CD4-positive, alpha-beta T cell (primary cell): Measurements from ENCODE around the gene MAP4K2. TPM values are rescaled to one million over a fixed set of nuclear protein-coding genes. Genes with fewer than 3 reads are reported as not detected.

Source experiments
- ATAC-seq: fragments of 200-7000 bp; cut with Tn5 transposase; one replicate; pipeline ENCODE4 v1.10.0; 2022; ENCODE audit warnings: mild to moderate bottlenecking; ENCODE audit not compliant: poor library complexity
- CTCF ChIA-PET: fragments of 350-600 bp; sonication (Branson Sonifier 250); formaldehyde crosslinking; loops from one replicate; lab custom pipeline; 2021; ENCODE audit warnings: antibody characterized with exemption, inconsistent platforms; lab: Charles Lee
- POLR2A ChIA-PET: fragments of 350-600 bp; sonication (Branson Sonifier 250); formaldehyde crosslinking; loops from one replicate; lab custom pipeline; 2021; ENCODE audit warnings: antibody characterized with exemption, inconsistent platforms; lab: Charles Lee
- DNase-seq, 14 experiments: peaks; one replicate each; pipeline ENCODE4 v3.0.0-alpha.2; 2013 to 2020; ENCODE audit warnings: mixed read lengths in 2 of 14
- H3K27ac ChIP-seq, 2 donors: one replicate each; pipeline versions ENCODE4 v1.5.1 to v1.7.0; 2013; ENCODE audit warnings: low read length in 2 of 2, low read depth in 1 of 2, mild to moderate bottlenecking in 1 of 2
- H3K27me3 ChIP-seq, 2 experiments: 1 replicate in 1 of 2; 2 replicates in 1 of 2; pipeline versions ENCODE4 v1.6.1 to v1.7.0; 2013; ENCODE audit warnings: low read length in 2 of 2, control low read depth in 1 of 2, mild to moderate bottlenecking in 1 of 2, moderate library complexity in 1 of 2; ENCODE audit not compliant: insufficient read depth in 2 of 2, control insufficient read depth in 1 of 2
- H3K36me3 ChIP-seq: one replicate; pipeline ENCODE4 v1.6.1; 2013; ENCODE audit warnings: low read length, control low read depth; ENCODE audit not compliant: insufficient read depth
- H3K4me1 ChIP-seq: one replicate; pipeline ENCODE4 v1.6.1; 2013; ENCODE audit warnings: low read length, control low read depth; ENCODE audit not compliant: insufficient read depth
- H3K4me3 ChIP-seq: one replicate; pipeline ENCODE4 v1.5.1; 2013; ENCODE audit warnings: mild to moderate bottlenecking, low read length, moderate library complexity
- H3K9me3 ChIP-seq, 2 experiments: 1 replicate in 1 of 2; 2 replicates in 1 of 2; pipeline versions ENCODE4 v1.6.1 to v1.7.0; 2013; ENCODE audit warnings: low read length in 2 of 2, mild to moderate bottlenecking in 2 of 2, control low read depth in 1 of 2, moderate library complexity in 1 of 2; ENCODE audit not compliant: control insufficient read depth in 1 of 2, insufficient read depth in 1 of 2
- H3K27ac Mint-ChIP-seq: one replicate; pipeline ENCODE4 v1.8.0; 2020; ENCODE audit warnings: mixed read lengths
- H3K27me3 Mint-ChIP-seq: one replicate; pipeline ENCODE4 v1.8.0; 2021; ENCODE audit warnings: mixed read lengths
- H3K36me3 Mint-ChIP-seq: one replicate; pipeline ENCODE4 v1.8.0; 2021; ENCODE audit warnings: low read depth, mixed read lengths
- H3K4me1 Mint-ChIP-seq: one replicate; pipeline ENCODE4 v1.8.0; 2021; ENCODE audit warnings: low read depth, mixed read lengths
- H3K4me3 Mint-ChIP-seq: one replicate; pipeline ENCODE4 v1.8.0; 2020; ENCODE audit warnings: mild to moderate bottlenecking, mixed read lengths
- H3K9me3 Mint-ChIP-seq: one replicate; pipeline ENCODE4 v1.8.0; 2020; ENCODE audit warnings: mixed read lengths
- intact Hi-C, 2 experiments: fragments of 100-400 bp; cut with DNase I in 1 of 2; cut with micrococcal nuclease in 1 of 2; formaldehyde crosslinking; loops; one replicate each; pipeline versions ENCODE4 v1.15.1 to v1.9.0; 2023 to 2025; cut with DNase I, micrococcal nuclease
- polyA plus RNA-seq, 2 donors: library from polyadenylated mRNA; unstranded; fragments of 120-200 nt; gene quantifications; one replicate each; pipeline ENCODE4 v1.2.1, GENCODE V29; 2013
- total RNA-seq, 174 experiments: library from RNA in 2 of 174; stranded (reverse) in 2 of 174; gene quantifications; one replicate each; pipeline ENCODE4 v1.2.3 and lab custom pipeline; 2021 to 2026
- TF ChIP-seq, protein P1 (sequence below): fragments of 200-600 bp; IDR thresholded peaks from one replicate; pipeline ENCODE4 v1.8.0; 2022; ENCODE audit warnings: antibody characterized with exemption, mild to moderate bottlenecking

The MAP4K2 gene
- total RNA-seq: 10 to 100 TPM; 71.9 to 74.1 TPM
- 53.1 TPM for polyA plus RNA-seq (2013, experiment 1 of 2)
- polyA plus RNA-seq (2013, experiment 2 of 2): 67.1 TPM
- 16.5 to 337 (median 138) reads per million in 172 experiments for total RNA-seq (lab: John Stamatoyannopoulos, UW)

GRCh38 chr11:64803158-64803845, at the start of gene MAP4K2:
Gene MAP4K2 (minus strand): TSS chr11:64803214. CDS start chr11:64803149, 65 bp downstream.
- Histone ChIP-seq H3K27me3 (no peaks in the 10 kb centered on the region), H3K36me3 (peaks cover 59% of the 10 kb centered on the region), H3K4me1 (peaks cover 41% of the 10 kb centered on the region), H3K4me3 (peak within 1 kb of the TSS; percentile 85), H3K9me3 (no peaks in the 10 kb centered on the region), H3K27ac (peak within 1 kb of the TSS; percentile 86 to 95)
- H3K36me3 Mint-ChIP-seq: peaks cover 62% of the 10 kb centered on the region
- H3K27ac Mint-ChIP-seq: peak within 1 kb of the TSS; percentile 91
- peaks cover 38% of the 10 kb centered on the region for H3K4me1 Mint-ChIP-seq
- H3K9me3 Mint-ChIP-seq: no peaks in the 10 kb centered on the region
- intact Hi-C loops: loop anchor here in 1 of 2 experiments (5.0 kb wide), 2 partner anchors 84 to 309 kb away; partner anchors contain the start of gene TM7SF2
- no peaks in the 10 kb centered on the region for H3K27me3 Mint-ChIP-seq
- TF ChIP-seq, protein P1, sequence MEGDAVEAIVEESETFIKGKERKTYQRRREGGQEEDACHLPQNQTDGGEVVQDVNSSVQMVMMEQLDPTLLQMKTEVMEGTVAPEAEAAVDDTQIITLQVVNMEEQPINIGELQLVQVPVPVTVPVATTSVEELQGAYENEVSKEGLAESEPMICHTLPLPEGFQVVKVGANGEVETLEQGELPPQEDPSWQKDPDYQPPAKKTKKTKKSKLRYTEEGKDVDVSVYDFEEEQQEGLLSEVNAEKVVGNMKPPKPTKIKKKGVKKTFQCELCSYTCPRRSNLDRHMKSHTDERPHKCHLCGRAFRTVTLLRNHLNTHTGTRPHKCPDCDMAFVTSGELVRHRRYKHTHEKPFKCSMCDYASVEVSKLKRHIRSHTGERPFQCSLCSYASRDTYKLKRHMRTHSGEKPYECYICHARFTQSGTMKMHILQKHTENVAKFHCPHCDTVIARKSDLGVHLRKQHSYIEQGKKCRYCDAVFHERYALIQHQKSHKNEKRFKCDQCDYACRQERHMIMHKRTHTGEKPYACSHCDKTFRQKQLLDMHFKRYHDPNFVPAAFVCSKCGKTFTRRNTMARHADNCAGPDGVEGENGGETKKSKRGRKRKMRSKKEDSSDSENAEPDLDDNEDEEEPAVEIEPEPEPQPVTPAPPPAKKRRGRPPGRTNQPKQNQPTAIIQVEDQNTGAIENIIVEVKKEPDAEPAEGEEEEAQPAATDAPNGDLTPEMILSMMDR: no peak
- peak; percentile 67 to 97 (median 83) for DNase-seq
- peak; percentile 86 for ATAC-seq
- peak within 1 kb of the TSS; percentile 91 for H3K4me3 Mint-ChIP-seq
- POLR2A ChIA-PET: interaction anchor here (0.9 to 5.7 kb wide), 17 partner anchors 8 to 486 kb away, joined by 3 to 81 read pairs (median 8); partner anchors contain the start of genes CDC42BPG, EHD1, FAU and MAJIN
- CTCF ChIA-PET: interaction anchor here (1.1 to 1.9 kb wide), 4 partner anchors 41 to 85 kb away, joined by 3 to 4 read pairs (median 4); partner anchors contain the start of gene CDC42BPG

DNA sequence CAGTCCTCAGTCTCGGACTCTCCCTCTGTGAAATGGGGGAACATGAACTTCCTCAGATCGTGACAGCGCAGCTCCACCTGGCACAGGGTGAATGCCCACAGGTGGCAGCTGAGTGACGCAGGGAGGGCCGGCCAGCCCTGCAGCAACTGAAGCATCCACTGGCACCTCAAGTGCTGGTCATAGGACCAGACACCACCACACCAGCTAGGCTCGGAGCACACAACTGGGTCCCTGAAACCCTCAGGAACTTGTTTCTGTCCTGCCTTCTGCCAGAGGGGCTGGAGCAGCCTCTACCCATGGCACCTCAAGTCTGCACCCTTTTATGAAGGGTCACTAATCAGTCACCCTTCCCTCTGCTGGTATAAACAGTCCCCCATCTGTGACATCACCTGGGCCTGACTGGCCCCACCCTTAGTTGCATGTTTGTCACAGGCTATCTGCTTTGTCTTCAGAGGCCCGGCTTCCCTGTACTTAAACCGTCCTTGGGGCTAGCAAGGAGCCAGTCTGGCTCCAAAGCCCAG, 48.9 kb upstream of the MAP4K2 start:
- ATAC-seq (no peak), DNase-seq (peak in 4 of 14 experiments; percentile 38 to 53 (median 42))
- intact Hi-C loops: loop anchor here in 1 of 2 experiments (1.0 kb wide), 1 partner anchor 7 kb away; no protein-coding TSS in a partner anchor

More for the DNA sequence above, 48.9 kb upstream of the MAP4K2 start:
- Histone ChIP-seq H3K27me3 (no peaks in the 10 kb centered on the region), H3K4me3 (no peak overlapping the region), H3K9me3 (no peaks in the 10 kb centered on the region), H3K36me3 (peaks cover 48% of the 10 kb centered on the region), H3K27ac (peak overlapping the region; percentile 76 to 81), H3K4me1 (peaks cover 100% of the 10 kb centered on the region)
- TF ChIP-seq, protein P1: no peak
- ChIA-PET CTCF (interaction anchor here (1.5 to 12.7 kb wide), 6 partner anchors 10 to 42 kb away, joined by 4 to 136 read pairs (median 7); partner anchors contain the start of gene EHD1), POLR2A (interaction anchor here (0.7 to 27.2 kb wide), 5 partner anchors 12 to 245 kb away, joined by 3 to 767 read pairs (median 3); partner anchors contain the start of genes EHD1, SF1 and VPS51)
- Mint-ChIP-seq H3K27me3 (no peaks in the 10 kb centered on the region), H3K9me3 (no peaks in the 10 kb centered on the region), H3K4me3 (peak overlapping the region; percentile 65), H3K36me3 (peaks cover 58% of the 10 kb centered on the region), H3K4me1 (peaks cover 93% of the 10 kb centered on the region), H3K27ac (peak overlapping the region; percentile 81)
